Smooth muscle cell (in vitro differentiated cells): ENCODE measurements around the gene KIAA0586. TPM values are rescaled to one million over a fixed set of nuclear protein-coding genes. Genes with fewer than 3 reads are reported as not detected.

Experiments used
- DNase-seq: peaks from one replicate; lab custom pipeline; 2025; ENCODE audit not compliant: unreplicated experiment; lab: John Stamatoyannopoulos, UW
- H2AFZ ChIP-seq: fragments of 200-600 bp; sonication (generic); 2 replicates; pipeline ENCODE4 v1.6.0; 2016; ENCODE audit warnings: antibody characterized with exemption, low read depth, mild to moderate bottlenecking
- H3F3A ChIP-seq: fragments of 200-600 bp; sonication (generic); 2 replicates; pipeline ENCODE4 v1.6.0; 2017; ENCODE audit warnings: antibody characterized with exemption, low read depth
- H3K27ac ChIP-seq: fragments of 200-600 bp; sonication (generic); 2 replicates; pipeline ENCODE4 v1.5.1; 2016; ENCODE audit warnings: low read depth, mild to moderate bottlenecking
- H3K27me3 ChIP-seq: fragments of 200-600 bp; sonication (generic); 2 replicates; pipeline ENCODE4 v1.6.1; 2016; ENCODE audit warnings: low read depth, mild to moderate bottlenecking
- H3K36me3 ChIP-seq: fragments of 200-600 bp; sonication (generic); 2 replicates; pipeline ENCODE4 v1.5.1; 2016; ENCODE audit warnings: low read depth
- H3K4me1 ChIP-seq: fragments of 200-600 bp; sonication (generic); 2 replicates; pipeline ENCODE4 v1.5.1; 2016; ENCODE audit warnings: low read depth
- H3K4me2 ChIP-seq: fragments of 200-600 bp; sonication (generic); 2 replicates; pipeline ENCODE4 v1.6.0; 2016; ENCODE audit warnings: mild to moderate bottlenecking
- H3K4me3 ChIP-seq: fragments of 200-600 bp; sonication (generic); 2 replicates; pipeline ENCODE4 v1.5.1; 2016; ENCODE audit warnings: mild to moderate bottlenecking
- H3K79me2 ChIP-seq: fragments of 200-600 bp; sonication (generic); 2 replicates; pipeline ENCODE4 v1.6.0; 2016; ENCODE audit warnings: low read depth, mild to moderate bottlenecking
- H3K9ac ChIP-seq: fragments of 200-600 bp; sonication (generic); 2 replicates; pipeline ENCODE4 v1.6.0; 2016; ENCODE audit warnings: low read depth
- H3K9me3 ChIP-seq: fragments of 200-600 bp; sonication (generic); replicated peaks from 2 replicates; pipeline ENCODE4 v1.5.1; 2016; ENCODE audit warnings: low read depth
- H4K20me1 ChIP-seq: fragments of 200-600 bp; sonication (generic); 2 replicates; pipeline ENCODE4 v1.6.0; 2016; ENCODE audit warnings: low read depth
- WGBS: methylation state at CpG from one replicate; pipeline ENCODE4 v1.1.7; 2016; ENCODE audit warnings: low lambda C conversion rate; 5-methylcytosine and 5-hydroxymethylcytosine counted together
- polyA plus RNA-seq: library from polyadenylated mRNA; unstranded; fragments of >200 nt; fragmentation: Nextera tagmentation; extraction: Ambion mirVana; gene quantifications from 2 replicates; pipeline ENCODE4 v1.2.1, GENCODE V29; 2016
- total RNA-seq: library from RNA; depleted of rRNA; stranded (reverse); fragments of >200 nt; gene quantifications from 2 replicates; pipeline ENCODE4 v1.2.3, GENCODE V29; 2014
- TF ChIP-seq, protein P1 (sequence below): fragments of 200-600 bp; sonication (generic); IDR thresholded peaks from 2 replicates; pipeline ENCODE4 v1.5.1; 2017; ENCODE audit warnings: borderline replicate concordance, mild to moderate bottlenecking, antibody characterized with exemption; ENCODE audit not compliant: insufficient read depth, poor library complexity, severe bottlenecking

The KIAA0586 gene
- total and polyA plus RNA-seq, 2 experiments from 2014 or later, result 6.5 to 20.0 TPM

DNA sequence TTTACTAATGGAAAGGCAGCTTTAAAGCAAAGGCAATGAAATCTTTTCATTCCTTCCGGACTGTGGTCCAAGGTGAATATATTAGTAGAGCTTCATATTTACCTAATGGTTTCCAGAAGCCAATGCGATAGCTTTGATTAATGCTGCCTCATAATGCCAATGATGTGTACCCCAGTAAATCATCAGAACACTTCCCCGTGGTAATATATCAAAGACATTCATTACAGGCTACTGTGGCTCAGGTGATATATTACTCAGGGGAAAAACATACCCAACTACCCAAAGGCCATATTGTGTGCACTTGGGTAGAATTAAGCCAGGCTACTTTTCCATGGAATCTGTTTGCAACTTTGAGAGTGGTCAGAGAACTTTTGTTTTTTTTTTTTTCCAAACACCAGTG lies 140.8 kb downstream of the KIAA0586 start:
- H3F3A ChIP-seq, result peaks cover 8% of the 10 kb centered on the region
- no peak overlapping the region for H3K4me2 ChIP-seq
- TF ChIP-seq, protein P1, sequence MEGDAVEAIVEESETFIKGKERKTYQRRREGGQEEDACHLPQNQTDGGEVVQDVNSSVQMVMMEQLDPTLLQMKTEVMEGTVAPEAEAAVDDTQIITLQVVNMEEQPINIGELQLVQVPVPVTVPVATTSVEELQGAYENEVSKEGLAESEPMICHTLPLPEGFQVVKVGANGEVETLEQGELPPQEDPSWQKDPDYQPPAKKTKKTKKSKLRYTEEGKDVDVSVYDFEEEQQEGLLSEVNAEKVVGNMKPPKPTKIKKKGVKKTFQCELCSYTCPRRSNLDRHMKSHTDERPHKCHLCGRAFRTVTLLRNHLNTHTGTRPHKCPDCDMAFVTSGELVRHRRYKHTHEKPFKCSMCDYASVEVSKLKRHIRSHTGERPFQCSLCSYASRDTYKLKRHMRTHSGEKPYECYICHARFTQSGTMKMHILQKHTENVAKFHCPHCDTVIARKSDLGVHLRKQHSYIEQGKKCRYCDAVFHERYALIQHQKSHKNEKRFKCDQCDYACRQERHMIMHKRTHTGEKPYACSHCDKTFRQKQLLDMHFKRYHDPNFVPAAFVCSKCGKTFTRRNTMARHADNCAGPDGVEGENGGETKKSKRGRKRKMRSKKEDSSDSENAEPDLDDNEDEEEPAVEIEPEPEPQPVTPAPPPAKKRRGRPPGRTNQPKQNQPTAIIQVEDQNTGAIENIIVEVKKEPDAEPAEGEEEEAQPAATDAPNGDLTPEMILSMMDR, result no peak
- no peak overlapping the region for H3K4me3 ChIP-seq
- H3K27ac ChIP-seq, result no peak overlapping the region
- WGBS, result 98% methylated on average over 3 of the region's 3 CpGs
- H3K27me3 ChIP-seq, result no peaks in the 10 kb centered on the region
- no peak overlapping the region for H3K9ac ChIP-seq
- no peaks in the 10 kb centered on the region for H4K20me1 ChIP-seq
- no peaks in the 10 kb centered on the region for H3K9me3 ChIP-seq
- H2AFZ ChIP-seq, result no peak overlapping the region
- H3K4me1 ChIP-seq, result peaks cover 13% of the 10 kb centered on the region
- no peak for DNase-seq
- H3K36me3 ChIP-seq, result no peaks in the 10 kb centered on the region
- H3K79me2 ChIP-seq, result no peaks in the 10 kb centered on the region

DNA sequence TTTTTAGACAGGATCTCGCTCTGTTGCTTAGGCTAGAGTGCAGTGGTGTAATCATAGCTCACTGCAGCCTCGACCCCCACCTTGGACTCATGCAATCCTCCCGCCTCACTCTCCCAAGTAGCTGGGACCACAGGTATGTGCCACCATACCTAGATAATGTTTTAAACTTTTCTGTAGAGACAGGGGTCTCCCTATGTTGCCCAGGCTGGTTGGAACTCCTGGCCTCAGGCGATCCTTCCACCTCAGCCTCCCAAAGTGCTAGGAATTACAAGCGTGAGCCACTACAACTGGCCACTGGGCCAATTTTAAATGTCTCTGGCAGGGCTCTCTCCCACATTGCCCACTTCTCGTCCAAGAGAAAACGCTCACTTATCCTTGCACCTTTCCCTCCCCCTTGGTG lies 143.7 kb downstream of the KIAA0586 start:
- 90% methylated on average over 7 of the region's 7 CpGs for WGBS
- DNase-seq, result no peak
- Histone ChIP-seq H3K27ac (peak overlapping the region; percentile 86), H2AFZ (peak overlapping the region; percentile 70), H3K4me3 (no peak overlapping the region), H3K27me3 (no peaks in the 10 kb centered on the region), H4K20me1 (no peaks in the 10 kb centered on the region), H3F3A (peaks cover 8% of the 10 kb centered on the region), H3K4me2 (peak overlapping the region; percentile 60), H3K9me3 (no peaks in the 10 kb centered on the region), H3K9ac (peak overlapping the region; percentile 62), H3K36me3 (no peaks in the 10 kb centered on the region), H3K79me2 (no peaks in the 10 kb centered on the region), H3K4me1 (peaks cover 13% of the 10 kb centered on the region)
- TF ChIP-seq, protein P1, result no peak

DNA sequence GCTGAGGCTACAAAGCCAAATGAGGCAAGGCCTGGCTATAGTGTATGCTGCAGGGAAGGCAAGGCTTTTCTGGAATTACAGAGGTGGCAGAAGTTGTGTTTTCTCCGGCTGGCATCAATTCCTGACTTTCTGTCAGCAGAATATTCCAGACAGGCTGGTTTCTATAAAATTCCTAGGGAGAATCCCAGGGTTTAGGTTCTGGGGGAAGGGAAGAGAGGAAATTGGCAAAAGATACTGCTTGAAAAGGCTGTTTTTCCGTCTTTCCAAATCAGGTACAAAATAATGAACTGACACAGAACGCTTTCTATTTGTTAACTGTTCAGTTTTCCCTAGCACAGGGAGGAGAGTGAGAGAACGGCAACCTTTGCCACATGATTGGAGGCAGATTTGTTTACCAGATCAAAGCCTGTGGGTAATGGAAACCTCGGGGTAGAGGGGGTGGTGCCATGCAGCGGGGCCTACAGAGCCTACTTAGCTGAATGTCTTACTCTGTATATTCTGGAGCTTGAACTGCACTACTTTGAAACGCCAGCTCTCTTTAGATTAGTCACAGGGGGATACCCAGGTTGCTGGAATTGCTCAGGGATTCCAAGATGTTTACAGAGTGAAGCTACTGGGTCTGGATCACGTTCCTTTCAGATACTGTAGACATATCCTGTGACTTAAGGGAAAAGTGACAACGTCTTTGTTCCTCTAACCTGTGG lies 144.4 kb downstream of the KIAA0586 start:
- TF ChIP-seq, protein P1, result no peak
- no peaks in the 10 kb centered on the region for H3K79me2 ChIP-seq
- peaks cover 8% of the 10 kb centered on the region for H3F3A ChIP-seq
- 9% methylated on average over 9 of the region's 9 CpGs for WGBS
- H3K4me3 ChIP-seq, result no peak overlapping the region
- peak overlapping the region; percentile 62 for H3K9ac ChIP-seq
- no peaks in the 10 kb centered on the region for H3K9me3 ChIP-seq
- H3K27ac ChIP-seq, result peak overlapping the region; percentile 86
- peak overlapping the region; percentile 70 for H2AFZ ChIP-seq
- no peaks in the 10 kb centered on the region for H4K20me1 ChIP-seq
- H3K27me3 ChIP-seq, result no peaks in the 10 kb centered on the region
- H3K4me1 ChIP-seq, result peaks cover 13% of the 10 kb centered on the region
- no peaks in the 10 kb centered on the region for H3K36me3 ChIP-seq
- DNase-seq, result no peak
- H3K4me2 ChIP-seq, result peak overlapping the region; percentile 60

DNA sequence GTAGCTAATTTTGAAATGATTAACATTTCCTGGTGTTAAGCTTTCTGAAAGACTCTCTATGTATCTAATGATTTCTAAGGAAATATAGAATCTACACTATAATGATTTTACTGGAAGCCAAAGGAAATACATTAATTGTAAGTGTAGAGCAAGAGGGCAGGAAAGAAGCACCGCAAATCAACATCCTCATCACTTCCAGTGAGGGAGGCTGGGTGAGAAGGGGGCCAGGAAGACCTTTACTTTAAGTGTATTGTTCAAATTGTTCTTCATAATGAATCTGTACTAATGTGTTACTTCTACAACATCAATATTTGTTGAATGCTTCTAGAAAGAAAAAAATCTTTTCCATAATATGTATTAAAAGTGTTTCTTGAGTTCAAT lies 144.9 kb downstream of the KIAA0586 start:
- H3K9ac ChIP-seq, result peak overlapping the region; percentile 35
- H3K4me2 ChIP-seq, result peak overlapping the region; percentile 60
- H3K27me3 ChIP-seq, result no peaks in the 10 kb centered on the region
- TF ChIP-seq, protein P1, result no peak
- peaks cover 13% of the 10 kb centered on the region for H3K4me1 ChIP-seq
- peaks cover 8% of the 10 kb centered on the region for H3F3A ChIP-seq
- H3K36me3 ChIP-seq, result no peaks in the 10 kb centered on the region
- no peak overlapping the region for H3K4me3 ChIP-seq
- H4K20me1 ChIP-seq, result no peaks in the 10 kb centered on the region
- H3K79me2 ChIP-seq, result no peaks in the 10 kb centered on the region
- WGBS, result 96% methylated on average over 1 of the region's 1 CpG
- no peaks in the 10 kb centered on the region for H3K9me3 ChIP-seq
- DNase-seq, result no peak
- H3K27ac ChIP-seq, result peak overlapping the region; percentile 86
- peak overlapping the region; percentile 70 for H2AFZ ChIP-seq
